PFSK-1 (cell line): ENCODE data around the gene LTF.

ENCODE experiments used
- FOXP2 ChIP-seq: optimal IDR thresholded peaks from 2 replicates; pipeline ENCODE3; 2011; ENCODE audit warnings: borderline replicate concordance, control low read depth, inconsistent platforms; ENCODE audit not compliant: insufficient read depth; ENCODE audit errors: extremely low read length, extremely low read depth
- POLR2AphosphoS5 ChIP-seq: IDR thresholded peaks from 2 replicates; pipeline ENCODE4 v1.6.1; 2012; ENCODE audit warnings: low read depth, mild to moderate bottlenecking, control low read depth, low read length, moderate library complexity
- REST ChIP-seq, 2 experiments: IDR thresholded peaks; 2 replicates each; pipeline versions ENCODE4 v1.6.1 to v1.8.0; 2011 to 2012; ENCODE audit warnings: low read depth in 2 of 2, low read length in 2 of 2, control low read depth in 1 of 2, inconsistent platforms in 1 of 2, mild to moderate bottlenecking in 1 of 2, moderate library complexity in 1 of 2; ENCODE audit not compliant: insufficient read depth in 1 of 2
- SIN3A ChIP-seq: IDR thresholded peaks from 2 replicates; pipeline ENCODE4 v1.6.1; 2012; ENCODE audit warnings: mild to moderate bottlenecking, low read length, moderate library complexity, borderline replicate concordance; ENCODE audit not compliant: insufficient read depth
- TAF1 ChIP-seq: IDR thresholded peaks from 2 replicates; pipeline ENCODE4 v1.6.1; 2012; ENCODE audit warnings: low read length, control low read depth, borderline replicate concordance; ENCODE audit not compliant: insufficient read depth

Gene LTF

GRCh38 chr3:46460051-46460450 is 4.7 kb downstream of the LTF start:
- no peak for TF ChIP-seq TAF1
- TF ChIP-seq SIN3A = no peak
- no peak for TF ChIP-seq POLR2AphosphoS5
- TF ChIP-seq FOXP2 = no peak
- no peak for TF ChIP-seq REST (IDR thresholded peaks at IDR 0.05; ENCODE audit: insufficient read depth in 1 of 2, low read depth in 2 of 2, low read length in 2 of 2)

GRCh38 chr3:46456118-46456517 is 8.6 kb downstream of the LTF start:
- no peak for TF ChIP-seq SIN3A
- TF ChIP-seq REST (IDR thresholded peaks at IDR 0.05; ENCODE audit: insufficient read depth in 1 of 2, low read depth in 2 of 2, low read length in 2 of 2) = no peak
- TF ChIP-seq FOXP2 = no peak
- no peak for TF ChIP-seq TAF1
- no peak for TF ChIP-seq POLR2AphosphoS5

- TF ChIP-seq SIN3A (no peak), REST (IDR thresholded peaks at IDR 0.05; ENCODE audit: insufficient read depth in 1 of 2, low read depth in 2 of 2, low read length in 2 of 2) (no peak), TAF1 (no peak), FOXP2 (no peak), POLR2AphosphoS5 (no peak)
These were observed 9.2 kb downstream of the LTF start for GRCh38 chr3:46455231-46456115.

- no peak for TF ChIP-seq TAF1
- no peak for TF ChIP-seq SIN3A
- TF ChIP-seq POLR2AphosphoS5 = no peak
- no peak for TF ChIP-seq REST (IDR thresholded peaks at IDR 0.05; ENCODE audit: insufficient read depth in 1 of 2, low read depth in 2 of 2, low read length in 2 of 2)
- no peak for TF ChIP-seq FOXP2
These were observed 10.1 kb downstream of the LTF start for GRCh38 chr3:46454606-46455005.
